Suprapubic skin (tissue), 4 donors: Measurements from ENCODE around the gene C12orf43. TPM values are rescaled to one million over a fixed set of nuclear protein-coding genes. Genes with fewer than 3 reads are reported as not detected.

Experiments
- DNase-seq, 2 donors: peaks; one replicate each; pipeline ENCODE4 v3.0.0-alpha.2; 2019; ENCODE audit warnings: low spot score in 2 of 2
- H3K27ac ChIP-seq: fragments of 200-600 bp; sonication (generic); one replicate; pipeline ENCODE4 v1.5.1; 2019
- H3K27me3 ChIP-seq: fragments of 200-600 bp; sonication (generic); one replicate; pipeline ENCODE4 v1.5.1; 2019
- H3K36me3 ChIP-seq: fragments of 200-600 bp; sonication (generic); one replicate; pipeline ENCODE4 v1.5.1; 2019
- H3K4me1 ChIP-seq: fragments of 200-600 bp; sonication (generic); one replicate; pipeline ENCODE4 v1.5.1; 2019
- H3K4me3 ChIP-seq: fragments of 200-600 bp; sonication (generic); one replicate; pipeline ENCODE4 v1.5.1; 2019; ENCODE audit warnings: mild to moderate bottlenecking
- H3K9me3 ChIP-seq: fragments of 200-600 bp; sonication (generic); one replicate; pipeline ENCODE4 v1.5.1; 2019
- EP300 ChIP-seq: sonication (generic); formaldehyde crosslinking; IDR thresholded peaks from one replicate; pipeline ENCODE4 v1.6.1; 2017; ENCODE audit warnings: antibody characterized with exemption
- POLR2A ChIP-seq, 2 donors: fragments of 450-650 bp; IDR thresholded peaks; one replicate each; pipeline ENCODE4 v1.6.1; 2017; ENCODE audit warnings: antibody characterized with exemption in 2 of 2, mild to moderate bottlenecking in 2 of 2, moderate library complexity in 2 of 2
- POLR2AphosphoS5 ChIP-seq, 3 donors: sonication (generic); formaldehyde crosslinking; IDR thresholded peaks; one replicate each; pipeline ENCODE4 v1.6.1; 2017; ENCODE audit warnings: antibody characterized with exemption in 3 of 3
- WGBS: methylation state at CpG from one replicate; pipeline ENCODE4 v1.1.5; 2018; 5-methylcytosine and 5-hydroxymethylcytosine counted together
- total RNA-seq, 4 donors: library from RNA; depleted of rRNA; stranded (reverse); fragments of >200 nt; gene quantifications; one replicate each; pipeline ENCODE4 v1.1.0, GENCODE V29; 2016
- TF ChIP-seq, protein P1 (sequence below), 2 donors: fragments of 200-600 bp in 1 of 2; fragments of 450-650 bp in 1 of 2; sonication (generic) in 1 of 2; IDR thresholded peaks; one replicate each; pipeline ENCODE4 v1.5.1; 2016 to 2019; ENCODE audit warnings: antibody characterized with exemption in 2 of 2, mild to moderate bottlenecking in 1 of 2, moderate library complexity in 1 of 2

The C12orf43 gene
- total RNA-seq, 4 donors from 2014 or later: 5.4 to 14.8 (median 7.1) TPM

DNA sequence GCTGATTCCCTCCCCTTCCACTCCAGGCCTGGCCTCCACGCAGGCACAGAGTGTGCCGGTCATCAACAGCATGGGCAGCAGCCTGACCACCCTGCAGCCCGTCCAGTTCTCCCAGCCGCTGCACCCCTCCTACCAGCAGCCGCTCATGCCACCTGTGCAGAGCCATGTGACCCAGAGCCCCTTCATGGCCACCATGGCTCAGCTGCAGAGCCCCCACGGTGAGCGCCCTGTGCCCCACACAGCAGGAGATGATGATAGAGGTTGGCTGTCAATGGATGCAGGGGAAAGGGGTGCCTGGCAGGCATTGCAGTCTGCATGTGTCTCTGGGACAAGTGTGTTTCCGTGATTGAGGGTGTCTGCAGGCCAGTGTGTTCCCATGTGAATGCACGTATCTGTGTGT is 18.8 kb downstream of the C12orf43 start:
- TF ChIP-seq, protein P1, sequence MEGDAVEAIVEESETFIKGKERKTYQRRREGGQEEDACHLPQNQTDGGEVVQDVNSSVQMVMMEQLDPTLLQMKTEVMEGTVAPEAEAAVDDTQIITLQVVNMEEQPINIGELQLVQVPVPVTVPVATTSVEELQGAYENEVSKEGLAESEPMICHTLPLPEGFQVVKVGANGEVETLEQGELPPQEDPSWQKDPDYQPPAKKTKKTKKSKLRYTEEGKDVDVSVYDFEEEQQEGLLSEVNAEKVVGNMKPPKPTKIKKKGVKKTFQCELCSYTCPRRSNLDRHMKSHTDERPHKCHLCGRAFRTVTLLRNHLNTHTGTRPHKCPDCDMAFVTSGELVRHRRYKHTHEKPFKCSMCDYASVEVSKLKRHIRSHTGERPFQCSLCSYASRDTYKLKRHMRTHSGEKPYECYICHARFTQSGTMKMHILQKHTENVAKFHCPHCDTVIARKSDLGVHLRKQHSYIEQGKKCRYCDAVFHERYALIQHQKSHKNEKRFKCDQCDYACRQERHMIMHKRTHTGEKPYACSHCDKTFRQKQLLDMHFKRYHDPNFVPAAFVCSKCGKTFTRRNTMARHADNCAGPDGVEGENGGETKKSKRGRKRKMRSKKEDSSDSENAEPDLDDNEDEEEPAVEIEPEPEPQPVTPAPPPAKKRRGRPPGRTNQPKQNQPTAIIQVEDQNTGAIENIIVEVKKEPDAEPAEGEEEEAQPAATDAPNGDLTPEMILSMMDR (IDR thresholded peaks at IDR 0.05): no peak
- TF ChIP-seq EP300 (no peak), POLR2A (IDR thresholded peaks at IDR 0.05) (no peak), POLR2AphosphoS5 (IDR thresholded peaks at IDR 0.05) (no peak)
- 70% methylated on average over 6 of the region's 9 CpGs for WGBS
- peaks cover 14% of the 10 kb centered on the region for H3K36me3 ChIP-seq

DNA sequence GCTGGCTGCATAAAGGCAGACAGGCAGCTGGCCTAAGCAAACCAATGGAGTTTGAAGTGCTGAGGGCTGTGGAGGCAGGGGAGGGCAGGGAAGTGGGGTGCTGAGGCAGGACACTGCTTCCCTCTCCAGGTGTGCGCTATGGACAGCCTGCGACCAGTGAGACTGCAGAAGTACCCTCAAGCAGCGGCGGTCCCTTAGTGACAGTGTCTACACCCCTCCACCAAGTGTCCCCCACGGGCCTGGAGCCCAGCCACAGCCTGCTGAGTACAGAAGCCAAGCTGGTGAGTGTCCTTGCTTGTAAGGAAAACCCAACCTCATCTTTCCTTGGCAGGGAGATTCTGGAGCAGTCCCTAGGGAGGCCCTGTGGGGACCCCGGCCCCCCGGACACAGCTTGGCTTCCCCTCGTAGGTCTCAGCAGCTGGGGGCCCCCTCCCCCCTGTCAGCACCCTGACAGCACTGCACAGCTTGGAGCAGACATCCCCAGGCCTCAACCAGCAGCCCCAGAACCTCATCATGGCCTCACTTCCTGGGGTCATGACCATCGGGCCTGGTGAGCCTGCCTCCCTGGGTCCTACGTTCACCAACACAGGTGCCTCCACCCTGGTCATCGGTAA is 20.0 kb downstream of the C12orf43 start:
- no peak overlapping the region for H3K27ac ChIP-seq
- H3K4me1 ChIP-seq: no peaks in the 10 kb centered on the region
- TF ChIP-seq POLR2AphosphoS5 (IDR thresholded peaks at IDR 0.05): no peak
- no peak for TF ChIP-seq POLR2A (IDR thresholded peaks at IDR 0.05)
- TF ChIP-seq, protein P1 (IDR thresholded peaks at IDR 0.05): no peak
- no peak for TF ChIP-seq EP300
- H3K9me3 ChIP-seq: no peaks in the 10 kb centered on the region
- DNase-seq: no peak
- WGBS: 84% methylated on average over 5 of the region's 11 CpGs
- H3K27me3 ChIP-seq: peaks cover 5% of the 10 kb centered on the region
- peaks cover 3% of the 10 kb centered on the region for H3K36me3 ChIP-seq
- H3K4me3 ChIP-seq: no peak overlapping the region

More for the DNA sequence above, 18.8 kb downstream of the C12orf43 start:
- Histone ChIP-seq H3K9me3 (no peaks in the 10 kb centered on the region), H3K27me3 (peaks cover 5% of the 10 kb centered on the region), H3K4me3 (no peak overlapping the region), H3K4me1 (no peaks in the 10 kb centered on the region), H3K27ac (no peak overlapping the region)
- no peak for DNase-seq

DNA sequence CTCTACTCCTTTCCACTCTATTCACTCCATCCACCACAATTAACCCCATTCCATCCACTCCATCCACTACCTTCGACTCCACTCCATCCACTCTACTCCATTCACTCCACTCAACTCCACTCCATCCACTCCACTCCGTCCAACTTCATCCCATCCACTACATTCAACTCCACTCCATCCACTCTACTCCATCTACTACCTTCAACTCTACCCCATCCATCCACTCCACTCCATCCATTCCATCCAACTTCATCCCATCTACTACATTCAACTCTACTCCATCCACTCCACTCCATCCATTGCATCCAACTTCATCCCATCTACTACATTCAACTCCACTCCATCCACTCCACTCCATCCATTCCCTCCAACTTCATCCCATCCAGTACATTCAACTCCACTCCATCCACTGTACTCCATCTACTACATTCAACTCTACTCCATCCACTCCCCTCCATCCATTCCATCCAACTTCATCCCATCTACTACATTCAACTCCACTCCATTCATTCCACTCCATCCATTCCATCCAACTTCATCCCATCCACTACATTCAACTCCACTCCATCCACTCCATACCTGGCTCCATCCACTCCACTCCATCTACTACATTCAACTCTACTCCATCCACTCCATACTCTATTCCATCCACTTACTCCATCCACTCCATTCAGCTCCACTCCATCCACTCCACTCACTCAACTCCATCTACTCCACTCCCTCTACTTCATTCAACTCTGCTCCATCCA is 21.5 kb downstream of the C12orf43 start:
- H3K4me3 ChIP-seq: no peak overlapping the region
- peaks cover 5% of the 10 kb centered on the region for H3K27me3 ChIP-seq

DNA sequence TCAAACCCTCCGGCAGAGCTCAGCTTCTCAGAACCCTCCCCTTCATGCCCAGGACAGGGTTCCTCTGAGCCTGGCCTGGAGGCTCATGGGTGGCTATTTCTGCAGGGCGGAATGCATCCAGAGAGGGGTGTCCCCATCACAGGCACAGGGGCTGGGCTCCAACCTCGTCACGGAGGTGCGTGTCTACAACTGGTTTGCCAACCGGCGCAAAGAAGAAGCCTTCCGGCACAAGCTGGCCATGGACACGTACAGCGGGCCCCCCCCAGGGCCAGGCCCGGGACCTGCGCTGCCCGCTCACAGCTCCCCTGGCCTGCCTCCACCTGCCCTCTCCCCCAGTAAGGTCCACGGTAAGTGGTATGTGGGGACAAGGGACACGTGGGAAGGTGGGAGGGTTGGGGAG is 22.2 kb downstream of the C12orf43 start:
- H3K27ac ChIP-seq: no peak overlapping the region
- no peaks in the 10 kb centered on the region for H3K9me3 ChIP-seq
- H3K36me3 ChIP-seq: no peaks in the 10 kb centered on the region
- H3K4me1 ChIP-seq: no peaks in the 10 kb centered on the region
- DNase-seq: no peak
- WGBS: 88% methylated on average over 15 of the region's 15 CpGs
- H3K27me3 ChIP-seq: peaks cover 5% of the 10 kb centered on the region
- H3K4me3 ChIP-seq: no peak overlapping the region
- TF ChIP-seq, protein P1 (IDR thresholded peaks at IDR 0.05): no peak
- TF ChIP-seq POLR2A (IDR thresholded peaks at IDR 0.05) (no peak), POLR2AphosphoS5 (IDR thresholded peaks at IDR 0.05) (no peak), EP300 (no peak)

More for the DNA sequence above, 21.5 kb downstream of the C12orf43 start:
- WGBS: 96% methylated on average over 2 of the region's 2 CpGs
- H3K9me3 ChIP-seq: no peaks in the 10 kb centered on the region
- no peaks in the 10 kb centered on the region for H3K4me1 ChIP-seq
- no peak for DNase-seq
- no peaks in the 10 kb centered on the region for H3K36me3 ChIP-seq
- no peak for TF ChIP-seq EP300
- no peak for TF ChIP-seq POLR2A (IDR thresholded peaks at IDR 0.05)
- TF ChIP-seq POLR2AphosphoS5 (IDR thresholded peaks at IDR 0.05): no peak
- TF ChIP-seq, protein P1 (IDR thresholded peaks at IDR 0.05): no peak
- H3K27ac ChIP-seq: no peak overlapping the region

DNA sequence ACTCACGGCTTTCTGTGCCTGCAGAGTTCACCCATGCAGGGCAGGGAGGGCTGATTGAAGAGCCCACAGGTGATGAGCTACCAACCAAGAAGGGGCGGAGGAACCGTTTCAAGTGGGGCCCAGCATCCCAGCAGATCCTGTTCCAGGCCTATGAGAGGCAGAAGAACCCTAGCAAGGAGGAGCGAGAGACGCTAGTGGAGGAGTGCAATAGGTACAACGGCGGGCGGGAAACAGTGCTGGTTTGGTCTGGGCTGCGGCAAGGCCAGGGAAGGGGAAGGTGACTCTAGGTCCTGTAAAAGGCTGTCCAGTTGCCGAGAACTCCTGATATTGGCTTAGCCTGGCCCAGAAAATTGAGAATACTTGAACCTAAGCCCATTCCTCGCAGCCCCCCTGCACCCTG is 22.8 kb downstream of the C12orf43 start:
- DNase-seq: no peak
- 83% methylated on average over 11 of the region's 11 CpGs for WGBS
- TF ChIP-seq POLR2AphosphoS5 (IDR thresholded peaks at IDR 0.05) (no peak), POLR2A (IDR thresholded peaks at IDR 0.05) (no peak), EP300 (no peak)
- TF ChIP-seq, protein P1 (IDR thresholded peaks at IDR 0.05): no peak

More for the DNA sequence above, 22.8 kb downstream of the C12orf43 start:
- Histone ChIP-seq H3K4me3 (no peak overlapping the region), H3K4me1 (no peaks in the 10 kb centered on the region), H3K27ac (no peak overlapping the region), H3K27me3 (peaks cover 5% of the 10 kb centered on the region), H3K9me3 (no peaks in the 10 kb centered on the region), H3K36me3 (no peaks in the 10 kb centered on the region)
